Neural progenitor cell (in vitro differentiated cells): ENCODE results near the gene SYMPK. TPM values are rescaled to one million over a fixed set of nuclear protein-coding genes. Genes with fewer than 3 reads are reported as not detected.
A peak's percentile ranks its signal among the peaks of the same experiment; 100 is the strongest.

Experiments
- DNase-seq: peaks from one replicate; pipeline ENCODE4 v3.0.0-alpha.2; 2016; ENCODE audit warnings: low spot score
- H2AFZ ChIP-seq: fragments of 200-600 bp; sonication (generic); replicated peaks from 2 replicates; pipeline ENCODE4 v1.6.1; 2016; ENCODE audit warnings: antibody characterized with exemption
- H3F3A ChIP-seq: fragments of 200-600 bp; sonication (generic); 2 replicates; pipeline ENCODE4 v1.6.1; 2016; ENCODE audit warnings: antibody characterized with exemption, low read depth
- H3K27ac ChIP-seq: fragments of 200-600 bp; sonication (generic); 2 replicates; pipeline ENCODE4 v1.5.1; 2016; ENCODE audit warnings: mild to moderate bottlenecking
- H3K27me3 ChIP-seq: fragments of 200-600 bp; sonication (generic); 2 replicates; pipeline ENCODE4 v1.6.1; 2016; ENCODE audit warnings: mild to moderate bottlenecking, moderate library complexity
- H3K36me3 ChIP-seq: fragments of 200-600 bp; sonication (generic); 2 replicates; pipeline ENCODE4 v1.5.1; 2016
- H3K4me1 ChIP-seq: fragments of 200-600 bp; sonication (generic); 2 replicates; pipeline ENCODE4 v1.6.1; 2016; ENCODE audit warnings: mixed run types
- H3K4me2 ChIP-seq: fragments of 200-600 bp; sonication (generic); 2 replicates; pipeline ENCODE4 v1.6.1; 2016
- H3K4me3 ChIP-seq: fragments of 200-600 bp; sonication (generic); 2 replicates; pipeline ENCODE4 v1.5.1; 2016
- H3K79me2 ChIP-seq: fragments of 200-600 bp; sonication (generic); 2 replicates; pipeline ENCODE4 v1.6.1; 2016; ENCODE audit warnings: low read depth
- H3K9ac ChIP-seq: fragments of 200-600 bp; sonication (generic); 2 replicates; pipeline ENCODE4 v1.6.1; 2016
- H3K9me3 ChIP-seq: fragments of 200-600 bp; sonication (generic); 2 replicates; pipeline ENCODE4 v1.5.1; 2016; ENCODE audit warnings: low read depth
- H4K20me1 ChIP-seq: fragments of 200-600 bp; sonication (generic); 2 replicates; pipeline ENCODE4 v1.6.1; 2016; ENCODE audit warnings: low read depth
- H3K27ac Mint-ChIP-seq: 3 replicates; pipeline ENCODE4 v1.8.0; 2021; ENCODE audit warnings: mixed read lengths
- H3K27me3 Mint-ChIP-seq: 2 replicates; pipeline ENCODE4 v1.8.0; 2022; ENCODE audit warnings: low read depth, mild to moderate bottlenecking, inconsistent platforms, moderate library complexity, mixed read lengths; ENCODE audit not compliant: insufficient read depth
- H3K36me3 Mint-ChIP-seq: 3 replicates; pipeline ENCODE4 v1.8.0; 2021; ENCODE audit warnings: mixed read lengths
- H3K4me1 Mint-ChIP-seq: 3 replicates; pipeline ENCODE4 v1.8.0; 2021; ENCODE audit warnings: mixed read lengths
- H3K4me3 Mint-ChIP-seq: 3 replicates; pipeline ENCODE4 v1.8.0; 2021; ENCODE audit warnings: mild to moderate bottlenecking, moderate library complexity, mixed read lengths
- H3K9me3 Mint-ChIP-seq: 3 replicates; pipeline ENCODE4 v1.8.0; 2020; ENCODE audit warnings: mixed read lengths
- EZH2 ChIP-seq: fragments of 200-600 bp; sonication (generic); IDR thresholded peaks from 2 replicates; pipeline ENCODE4 v1.6.1; 2017; ENCODE audit warnings: antibody characterized with exemption, mild to moderate bottlenecking, moderate library complexity
- EZH2phosphoT487 ChIP-seq: fragments of 200-600 bp; sonication (generic); IDR thresholded peaks from 2 replicates; pipeline ENCODE4 v1.6.1; 2017; ENCODE audit warnings: antibody characterized with exemption
- total RNA-seq: library from RNA; depleted of rRNA; stranded (reverse); fragments of >200 nt; gene quantifications from 2 replicates; pipeline ENCODE4 v1.2.3, GENCODE V29; 2015; ENCODE audit warnings: low replicate concordance
- TF ChIP-seq, protein P1 (sequence below): fragments of 200-600 bp; sonication (generic); IDR thresholded peaks from 2 replicates; pipeline ENCODE4 v1.5.1; 2017; ENCODE audit warnings: antibody characterized with exemption, mild to moderate bottlenecking

SYMPK gene
- total RNA-seq, 1 donor from 2014 or later: 38.3 TPM

DNA sequence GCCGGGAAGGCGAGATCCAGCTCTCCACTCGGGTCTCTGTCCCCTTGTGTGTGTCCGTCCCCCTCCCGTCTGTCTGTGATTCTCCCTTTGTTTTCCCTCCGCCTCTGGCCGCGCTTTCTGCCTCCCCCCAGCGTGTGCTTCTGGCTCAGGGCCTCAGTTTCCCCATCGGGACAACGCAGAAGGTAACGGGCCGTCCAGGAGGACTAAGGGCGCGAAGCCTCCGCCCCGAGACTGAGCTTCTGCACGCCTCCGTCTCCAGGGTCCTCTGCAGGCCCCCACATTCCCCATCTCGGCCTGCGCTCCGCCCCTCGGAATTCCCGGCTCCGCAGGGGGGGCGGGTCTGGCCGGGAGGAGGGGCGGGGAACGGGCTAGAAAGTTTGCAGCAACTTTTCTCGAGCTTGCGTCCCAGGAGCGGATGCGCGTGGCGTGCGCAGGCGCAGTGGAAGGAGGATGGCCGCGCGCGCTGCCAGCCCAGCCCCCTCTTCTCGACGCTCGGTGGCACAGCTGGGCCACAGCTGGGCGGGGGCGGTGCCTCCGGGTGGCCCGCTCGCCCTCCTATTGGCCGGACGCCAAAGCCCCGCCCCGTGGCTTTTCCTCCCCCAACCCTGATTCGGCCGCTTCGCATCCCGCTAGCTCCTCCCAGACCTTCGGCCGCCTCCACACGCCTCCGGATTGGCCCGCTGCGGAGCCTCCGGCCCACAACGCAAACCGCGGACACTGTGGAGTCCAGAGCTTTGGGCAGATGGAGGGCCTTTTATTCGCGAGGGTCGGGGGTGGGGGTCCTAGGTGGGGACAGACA, 93.8 kb downstream of the SYMPK start, which contains the start of gene SIX5:
Gene SIX5, minus strand, starts transcription at position 269 of the 799 bp plus-strand sequence. CDS start 408 bp downstream, outside the sequence.
- no peak within 1 kb of the TSS for H2AFZ ChIP-seq
- no peaks in the 10 kb centered on the region for H3K27me3 ChIP-seq
- Mint-ChIP-seq H3K27ac (peak within 1 kb of the TSS; percentile 99), H3K4me3 (peak within 1 kb of the TSS; percentile 97), H3K4me1 (peaks cover 22% of the 10 kb centered on the region), H3K36me3 (peaks cover 8% of the 10 kb centered on the region), H3K9me3 (no peaks in the 10 kb centered on the region), H3K27me3 (peaks cover 14% of the 10 kb centered on the region)
- no peaks in the 10 kb centered on the region for H3K36me3 ChIP-seq
- peaks cover 25% of the 10 kb centered on the region for H3K79me2 ChIP-seq
- H4K20me1 ChIP-seq: peaks cover 26% of the 10 kb centered on the region
- no peaks in the 10 kb centered on the region for H3K9me3 ChIP-seq
- peak; percentile 100 for DNase-seq
- peak within 1 kb of the TSS; percentile 86 for H3K4me3 ChIP-seq
- H3K4me1 ChIP-seq: peaks cover 27% of the 10 kb centered on the region
- peaks cover 57% of the 10 kb centered on the region for H3F3A ChIP-seq
- peak within 1 kb of the TSS; percentile 67 for H3K9ac ChIP-seq
- peak within 1 kb of the TSS; percentile 94 for H3K27ac ChIP-seq
- H3K4me2 ChIP-seq: peak within 1 kb of the TSS; percentile 99
- no peak for TF ChIP-seq EZH2phosphoT487
- no peak for TF ChIP-seq EZH2
- TF ChIP-seq, protein P1, sequence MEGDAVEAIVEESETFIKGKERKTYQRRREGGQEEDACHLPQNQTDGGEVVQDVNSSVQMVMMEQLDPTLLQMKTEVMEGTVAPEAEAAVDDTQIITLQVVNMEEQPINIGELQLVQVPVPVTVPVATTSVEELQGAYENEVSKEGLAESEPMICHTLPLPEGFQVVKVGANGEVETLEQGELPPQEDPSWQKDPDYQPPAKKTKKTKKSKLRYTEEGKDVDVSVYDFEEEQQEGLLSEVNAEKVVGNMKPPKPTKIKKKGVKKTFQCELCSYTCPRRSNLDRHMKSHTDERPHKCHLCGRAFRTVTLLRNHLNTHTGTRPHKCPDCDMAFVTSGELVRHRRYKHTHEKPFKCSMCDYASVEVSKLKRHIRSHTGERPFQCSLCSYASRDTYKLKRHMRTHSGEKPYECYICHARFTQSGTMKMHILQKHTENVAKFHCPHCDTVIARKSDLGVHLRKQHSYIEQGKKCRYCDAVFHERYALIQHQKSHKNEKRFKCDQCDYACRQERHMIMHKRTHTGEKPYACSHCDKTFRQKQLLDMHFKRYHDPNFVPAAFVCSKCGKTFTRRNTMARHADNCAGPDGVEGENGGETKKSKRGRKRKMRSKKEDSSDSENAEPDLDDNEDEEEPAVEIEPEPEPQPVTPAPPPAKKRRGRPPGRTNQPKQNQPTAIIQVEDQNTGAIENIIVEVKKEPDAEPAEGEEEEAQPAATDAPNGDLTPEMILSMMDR: no peak

DNA sequence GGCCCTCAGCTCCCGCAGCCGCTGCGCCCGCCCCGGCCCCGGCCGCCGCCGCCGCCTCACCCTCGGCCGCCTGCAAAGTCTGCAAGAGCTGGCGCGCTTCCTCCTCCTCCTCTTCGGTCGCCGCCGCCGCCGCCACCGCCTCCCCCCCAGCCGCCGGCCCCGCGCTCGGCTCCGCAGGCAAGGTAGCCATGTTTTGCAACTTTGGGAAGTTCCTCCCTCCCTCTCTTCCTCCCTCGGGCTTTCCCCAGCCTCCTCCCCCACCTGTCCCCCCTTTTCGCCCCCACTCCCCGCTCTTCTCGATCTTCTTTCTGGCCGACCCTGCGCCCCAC, 94.3 kb downstream of the SYMPK start:
- H3K4me1 Mint-ChIP-seq: peaks cover 22% of the 10 kb centered on the region
- H3K36me3 ChIP-seq: no peaks in the 10 kb centered on the region
- H3K4me1 ChIP-seq: peaks cover 33% of the 10 kb centered on the region
- H3K36me3 Mint-ChIP-seq: peaks cover 8% of the 10 kb centered on the region
- H3K4me2 ChIP-seq: peak overlapping the region; percentile 99
- peaks cover 57% of the 10 kb centered on the region for H3F3A ChIP-seq
- no peaks in the 10 kb centered on the region for H3K9me3 ChIP-seq
- peak overlapping the region; percentile 86 for H3K4me3 ChIP-seq
- H3K27me3 Mint-ChIP-seq: peaks cover 14% of the 10 kb centered on the region
- peak overlapping the region; percentile 67 for H3K9ac ChIP-seq
- peak overlapping the region; percentile 97 for H3K4me3 Mint-ChIP-seq
- H4K20me1 ChIP-seq: peaks cover 26% of the 10 kb centered on the region
- DNase-seq: peak; percentile 71
- H3K27me3 ChIP-seq: no peaks in the 10 kb centered on the region
- H3K27ac ChIP-seq: peak overlapping the region; percentile 94
- peak overlapping the region; percentile 99 for H3K27ac Mint-ChIP-seq
- no peaks in the 10 kb centered on the region for H3K9me3 Mint-ChIP-seq
- TF ChIP-seq EZH2phosphoT487: no peak
- no peak for TF ChIP-seq EZH2
- TF ChIP-seq, protein P1: no peak
- no peak overlapping the region for H2AFZ ChIP-seq
- H3K79me2 ChIP-seq: peaks cover 25% of the 10 kb centered on the region

DNA sequence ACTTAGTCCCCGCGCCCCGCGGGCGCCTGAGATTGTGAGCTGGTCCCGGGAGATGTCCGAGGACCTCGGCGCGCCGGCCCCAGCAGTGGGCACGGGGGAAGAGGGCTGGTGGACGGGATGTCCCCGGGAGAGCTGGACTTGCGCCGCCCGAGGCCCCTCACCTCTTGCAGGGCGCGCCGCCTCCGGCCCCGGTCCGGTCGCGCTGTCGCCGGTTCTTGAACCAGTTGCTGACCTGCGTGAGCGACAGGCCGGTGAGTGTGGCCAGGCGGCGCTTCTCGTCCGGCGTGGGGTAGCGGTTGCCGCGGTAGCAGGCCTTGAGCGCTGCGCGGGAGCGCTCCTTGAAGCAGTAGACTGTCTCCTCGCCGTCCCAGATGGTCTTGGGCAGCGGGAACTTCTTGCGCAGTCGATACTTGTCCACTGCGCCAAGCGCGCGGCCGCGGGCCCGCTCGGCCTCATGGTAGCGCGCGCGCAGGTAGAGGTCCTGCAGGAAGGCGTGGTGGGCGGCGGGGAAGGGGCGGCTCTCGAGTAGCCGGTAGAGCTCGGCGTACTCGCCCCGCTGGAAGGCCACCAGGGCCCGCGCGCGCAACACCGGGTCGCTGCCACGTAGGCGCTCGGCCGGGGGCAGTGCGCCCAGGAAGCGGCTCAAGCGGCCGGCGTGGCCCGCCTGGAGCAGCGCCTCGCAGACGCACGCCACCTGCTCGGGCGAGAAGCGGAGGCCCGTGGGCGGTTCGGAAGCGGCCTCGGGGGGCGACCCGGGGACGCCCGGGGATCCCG, 94.9 kb downstream of the SYMPK start:
- H3K36me3 Mint-ChIP-seq: peaks cover 3% of the 10 kb centered on the region
- peaks cover 25% of the 10 kb centered on the region for H3K79me2 ChIP-seq
- peaks cover 34% of the 10 kb centered on the region for H3K4me1 ChIP-seq
- peaks cover 22% of the 10 kb centered on the region for H3K4me1 Mint-ChIP-seq
- no peaks in the 10 kb centered on the region for H3K9me3 Mint-ChIP-seq
- H3K4me2 ChIP-seq: peak overlapping the region; percentile 99
- no peaks in the 10 kb centered on the region for H3K9me3 ChIP-seq
- no peaks in the 10 kb centered on the region for H3K27me3 ChIP-seq
- H3K4me3 ChIP-seq: peak overlapping the region; percentile 86
- peak overlapping the region; percentile 67 for H3K9ac ChIP-seq
- no peak overlapping the region for H2AFZ ChIP-seq
- peaks cover 15% of the 10 kb centered on the region for H3K27me3 Mint-ChIP-seq
- H3K27ac ChIP-seq: peak overlapping the region; percentile 94
- peaks cover 57% of the 10 kb centered on the region for H3F3A ChIP-seq
- peak overlapping the region; percentile 92 for H3K27ac Mint-ChIP-seq
- H3K36me3 ChIP-seq: no peaks in the 10 kb centered on the region
- H3K4me3 Mint-ChIP-seq: peak overlapping the region; percentile 92
- TF ChIP-seq, protein P1: no peak
- H4K20me1 ChIP-seq: peaks cover 26% of the 10 kb centered on the region
- DNase-seq: peak; percentile 83
